Islet of Langerhans (tissue), 1 donor: ENCODE results near the gene BMPR1A.

ENCODE experiments used
- FAIRE-seq: peaks from one replicate; lab custom pipeline; 2011; peaks lifted over from hg19 to GRCh38; lab: Jason Lieb, UNC

The BMPR1A gene

DNA sequence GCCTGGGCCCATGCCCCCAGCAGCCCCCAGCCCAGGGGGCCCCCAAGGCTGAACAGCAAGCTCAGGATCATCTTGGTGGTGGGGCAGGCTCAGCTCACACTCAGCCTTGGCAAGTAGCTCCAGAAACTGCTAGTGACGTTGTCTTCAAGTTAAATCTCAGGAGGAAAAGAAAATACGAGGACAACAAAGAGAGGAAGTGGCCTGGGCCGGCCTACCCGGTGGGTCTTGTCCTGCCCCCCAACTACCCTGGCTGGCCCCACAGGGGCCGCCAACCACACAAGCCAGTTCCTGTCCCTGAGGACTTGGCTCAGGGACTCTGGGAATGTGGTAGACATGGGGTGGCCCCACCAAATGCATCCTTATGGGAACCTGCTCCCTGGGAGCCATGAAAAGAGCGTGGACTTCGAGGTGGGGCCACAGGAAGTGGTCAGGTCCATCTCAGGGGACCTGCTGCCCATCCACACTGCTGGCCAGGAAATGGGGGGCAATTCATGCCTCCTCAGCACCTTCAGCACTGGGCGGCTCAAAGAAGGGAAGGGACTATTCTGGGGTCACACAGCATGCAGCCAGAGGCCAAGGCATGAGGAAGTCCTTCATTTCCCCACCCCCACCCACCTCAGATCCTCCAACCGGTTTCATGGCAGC is 201.2 kb downstream of the BMPR1A start, which contains the start of gene MMRN2:
MMRN2 (minus strand) TSS at position 145 of the 645 bp plus-strand sequence; CDS start at position 71, 74 bp downstream.
- FAIRE-seq, result no peak

DNA sequence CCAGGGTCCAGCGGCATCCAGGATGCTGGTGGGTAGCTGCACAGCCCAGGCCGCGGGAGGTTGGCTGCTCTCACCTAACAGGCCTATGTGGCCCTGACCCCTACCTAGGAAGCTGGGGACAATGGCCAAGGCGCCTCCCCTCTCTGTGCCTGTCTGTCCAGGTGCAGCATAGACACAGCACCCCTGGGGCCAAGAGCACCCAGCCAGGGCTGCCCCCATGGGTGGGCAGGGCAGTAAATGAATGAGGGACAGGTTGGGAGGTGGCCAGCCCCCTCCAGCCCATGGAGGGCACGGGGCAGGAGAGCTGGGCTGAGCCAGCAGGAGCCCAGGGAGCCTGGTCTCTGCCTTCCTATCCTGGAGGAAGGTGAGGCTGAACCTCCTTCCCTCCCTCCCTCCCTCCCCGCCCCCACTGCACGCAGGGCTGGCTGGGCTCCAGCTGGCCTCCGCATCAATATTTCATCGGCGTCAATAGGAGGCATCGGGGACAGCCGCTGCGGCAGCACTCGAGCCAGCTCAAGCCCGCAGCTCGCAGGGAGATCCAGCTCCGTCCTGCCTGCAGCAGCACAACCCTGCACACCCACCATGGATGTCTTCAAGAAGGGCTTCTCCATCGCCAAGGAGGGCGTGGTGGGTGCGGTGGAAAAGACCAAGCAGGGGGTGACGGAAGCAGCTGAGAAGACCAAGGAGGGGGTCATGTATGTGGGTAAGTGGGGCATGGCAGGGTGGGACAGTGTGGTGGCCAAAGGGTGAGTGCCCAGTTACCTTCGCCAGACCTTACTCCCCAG is 201.9 kb downstream of the BMPR1A start, which contains the start of gene SNCG:
SNCG (plus strand) TSS at position 484 of the 785 bp plus-strand sequence; CDS start at position 583, 99 bp downstream.
- no peak for FAIRE-seq

DNA sequence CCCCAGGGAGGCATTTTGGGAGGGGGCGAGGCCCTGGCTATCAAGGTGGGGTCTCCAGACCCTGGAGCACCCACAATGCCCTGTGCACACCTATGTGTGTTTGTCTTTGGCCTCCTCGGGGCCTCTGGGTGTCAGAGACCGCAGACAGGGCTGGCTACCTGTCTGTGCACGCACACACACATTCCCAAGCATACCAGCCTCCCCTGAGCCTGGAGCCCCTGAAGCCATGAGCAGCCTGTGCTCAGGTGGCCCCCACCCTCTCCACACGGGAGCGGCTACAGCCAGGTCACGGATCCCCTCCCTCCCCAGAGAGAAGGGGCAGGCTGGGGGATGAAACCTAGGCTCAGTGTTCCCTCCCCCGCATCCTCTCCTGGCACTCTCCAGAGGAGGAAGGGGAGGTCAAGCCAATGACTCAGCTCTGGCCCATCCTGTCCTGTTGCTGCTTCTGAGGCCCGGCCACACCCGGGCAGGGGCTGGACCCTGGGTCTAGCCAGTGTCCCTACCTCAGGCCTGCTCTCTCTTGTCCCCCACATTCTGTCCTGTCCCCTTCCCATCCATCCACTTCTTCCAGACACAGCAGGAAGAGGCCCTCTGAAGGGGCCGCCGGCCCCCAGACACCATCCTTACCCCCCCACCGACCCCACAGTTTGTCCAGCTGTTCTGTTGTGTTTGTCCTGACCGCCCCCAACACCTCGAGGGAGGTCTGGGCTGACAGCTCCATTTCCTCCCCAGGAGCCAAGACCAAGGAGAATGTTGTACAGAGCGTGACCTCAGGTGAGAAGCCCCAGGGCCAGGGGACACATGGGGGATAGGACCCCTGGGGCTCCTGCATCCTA is 202.7 kb downstream of the BMPR1A start:
- no peak for FAIRE-seq

DNA sequence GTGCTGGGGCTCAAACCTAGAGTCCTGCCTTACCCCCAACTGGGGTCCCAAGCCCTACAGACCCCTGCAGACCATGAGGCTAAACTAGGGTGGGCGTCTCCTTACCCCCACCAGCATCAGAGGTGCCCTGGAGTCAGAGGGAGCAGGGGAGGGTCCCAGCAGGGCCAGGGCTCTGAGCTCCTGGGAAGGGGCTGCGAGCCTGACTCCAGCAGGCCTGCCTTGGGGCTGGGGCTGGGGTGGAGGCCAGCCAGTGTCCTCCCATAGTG is 203.3 kb downstream of the BMPR1A start:
- FAIRE-seq, result no peak

DNA sequence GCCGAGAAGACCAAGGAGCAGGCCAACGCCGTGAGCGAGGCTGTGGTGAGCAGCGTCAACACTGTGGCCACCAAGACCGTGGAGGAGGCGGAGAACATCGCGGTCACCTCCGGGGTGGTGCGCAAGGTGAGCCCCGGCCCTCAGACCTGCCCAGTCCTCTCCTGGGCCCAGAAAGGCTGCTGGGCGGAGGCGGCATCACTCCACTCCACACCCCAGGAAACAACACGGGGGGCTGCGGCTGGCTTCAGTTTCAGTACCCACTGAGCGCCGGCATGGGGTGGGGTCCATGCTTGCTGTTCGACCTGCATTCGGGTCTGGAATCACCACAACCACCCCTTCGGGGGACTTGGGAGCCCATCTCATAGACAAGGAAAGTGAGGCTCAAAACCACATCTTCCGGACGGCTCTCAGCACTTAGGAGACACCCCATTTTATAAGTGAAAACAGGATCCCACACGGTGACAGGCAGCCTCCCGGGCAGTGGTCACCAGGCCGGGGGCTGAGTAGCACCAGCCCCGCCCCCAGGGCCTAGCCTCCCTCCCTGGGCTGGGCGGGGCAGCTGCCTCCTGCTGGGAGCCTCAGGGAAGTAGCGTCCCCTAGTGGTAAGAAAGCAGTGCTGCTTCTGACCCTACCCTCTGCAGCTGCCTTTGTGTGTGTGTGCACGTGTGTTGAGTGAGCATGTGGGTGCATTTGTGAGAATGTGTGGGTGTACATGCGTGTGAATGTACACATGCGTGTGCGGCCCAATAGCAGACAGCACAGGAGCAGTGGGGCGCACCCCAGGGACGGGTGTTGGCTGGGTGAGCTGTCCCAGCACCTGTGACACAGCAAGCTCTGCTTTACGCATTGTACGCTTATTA is 203.8 kb downstream of the BMPR1A start:
- no peak for FAIRE-seq

DNA sequence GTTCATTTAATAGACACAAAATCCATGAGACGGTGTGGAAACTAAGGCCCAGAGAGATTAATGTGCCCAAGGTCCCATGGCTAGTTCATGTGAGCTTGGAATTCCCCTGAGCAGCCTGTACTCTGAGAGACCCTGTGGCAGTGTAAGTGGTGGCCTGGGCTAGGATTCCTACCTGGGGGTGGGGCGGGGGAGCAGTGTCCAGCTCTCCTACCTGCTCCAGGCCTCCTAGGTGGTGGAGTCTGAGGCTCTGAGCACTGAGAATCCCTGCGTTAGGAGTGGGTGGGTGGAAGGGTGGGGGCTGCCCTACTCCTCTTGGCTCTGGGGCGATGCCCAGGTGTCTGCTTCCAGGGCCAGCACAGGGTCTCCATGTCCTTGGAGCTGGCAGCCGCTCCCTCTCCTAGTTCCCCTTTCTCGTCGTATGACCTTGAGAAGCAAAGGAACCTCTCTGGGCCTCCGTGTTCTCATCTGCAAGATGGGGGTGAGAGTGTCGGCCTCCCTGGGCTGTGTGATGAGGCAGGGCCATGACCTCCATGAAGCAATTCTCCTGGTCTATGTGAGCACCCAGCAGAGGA is 204.5 kb downstream of the BMPR1A start:
- no peak for FAIRE-seq

DNA sequence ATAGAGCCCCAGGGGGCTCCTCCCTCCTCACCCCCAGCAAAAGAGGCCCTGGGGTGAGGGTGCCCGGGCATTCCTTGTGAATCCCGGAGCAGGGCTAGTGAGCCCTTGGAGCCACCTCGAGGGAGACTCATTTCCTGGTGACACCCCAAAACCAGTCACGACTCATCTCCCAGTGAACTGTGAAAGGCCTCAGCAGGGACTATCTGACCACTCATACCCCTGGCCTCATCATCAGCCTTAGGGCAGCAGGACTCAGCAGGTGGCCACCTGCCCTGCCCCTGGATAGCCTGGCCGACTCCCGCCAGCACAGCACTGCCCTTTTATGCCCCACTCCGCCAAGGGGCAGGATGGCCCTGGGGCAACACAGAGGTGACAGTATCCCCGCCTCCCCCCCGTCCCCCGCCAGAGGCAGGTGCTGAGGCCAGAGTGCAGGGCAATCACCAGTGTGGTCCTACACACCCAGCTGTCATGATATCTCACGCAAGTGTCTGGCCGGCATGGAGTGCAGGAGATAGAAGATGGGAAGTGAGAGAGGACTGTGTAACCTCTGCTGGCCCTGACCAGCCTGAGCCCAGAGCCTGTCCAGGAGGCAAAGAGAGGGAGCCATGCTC is 205.2 kb downstream of the BMPR1A start:
- FAIRE-seq, result no peak

DNA sequence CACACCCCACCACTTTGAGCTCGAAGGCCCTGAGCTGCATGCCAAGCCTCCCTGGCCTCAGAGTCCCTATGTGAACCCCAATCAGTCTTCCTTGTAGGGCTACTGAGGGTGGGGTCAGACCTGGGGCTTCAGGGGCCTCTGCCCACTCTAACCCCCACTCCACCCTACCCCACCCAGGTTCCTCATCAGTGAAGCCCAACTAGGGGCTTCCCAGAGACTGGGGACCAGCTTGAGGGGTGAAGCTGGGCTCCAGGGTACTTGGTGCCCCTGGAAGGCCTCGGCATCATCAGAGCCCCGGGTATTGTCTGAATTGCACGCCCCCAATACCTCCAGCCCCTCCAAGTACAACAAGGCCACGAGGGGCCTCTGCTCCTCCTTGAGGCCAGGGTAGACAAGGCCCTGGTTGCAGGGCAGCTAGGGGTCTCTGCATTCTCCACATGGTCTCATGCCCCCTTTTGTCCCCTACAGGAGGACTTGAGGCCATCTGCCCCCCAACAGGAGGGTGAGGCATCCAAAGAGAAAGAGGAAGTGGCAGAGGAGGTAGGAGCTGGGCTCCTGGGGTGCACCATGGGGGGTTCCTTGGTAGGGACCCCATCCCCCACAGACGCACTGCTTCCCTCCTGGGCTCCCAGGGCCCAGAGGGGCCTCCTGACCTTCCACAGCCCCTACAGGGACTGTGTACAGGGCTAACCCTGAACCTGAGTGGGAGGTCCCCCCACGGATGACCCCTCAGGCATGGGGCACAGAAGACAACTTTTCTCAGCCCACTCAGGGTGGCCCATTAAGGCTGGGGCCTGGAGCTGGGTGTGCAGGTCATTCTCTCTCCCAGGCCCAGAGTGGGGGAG is 205.9 kb downstream of the BMPR1A start:
- FAIRE-seq, result no peak

DNA sequence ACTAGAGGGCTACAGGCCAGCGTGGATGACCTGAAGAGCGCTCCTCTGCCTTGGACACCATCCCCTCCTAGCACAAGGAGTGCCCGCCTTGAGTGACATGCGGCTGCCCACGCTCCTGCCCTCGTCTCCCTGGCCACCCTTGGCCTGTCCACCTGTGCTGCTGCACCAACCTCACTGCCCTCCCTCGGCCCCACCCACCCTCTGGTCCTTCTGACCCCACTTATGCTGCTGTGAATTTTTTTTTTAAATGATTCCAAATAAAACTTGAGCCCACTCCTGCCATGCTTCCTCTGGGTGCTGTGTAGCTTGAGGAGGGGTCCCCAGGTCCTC is 206.5 kb downstream of the BMPR1A start:
- FAIRE-seq, result no peak

DNA sequence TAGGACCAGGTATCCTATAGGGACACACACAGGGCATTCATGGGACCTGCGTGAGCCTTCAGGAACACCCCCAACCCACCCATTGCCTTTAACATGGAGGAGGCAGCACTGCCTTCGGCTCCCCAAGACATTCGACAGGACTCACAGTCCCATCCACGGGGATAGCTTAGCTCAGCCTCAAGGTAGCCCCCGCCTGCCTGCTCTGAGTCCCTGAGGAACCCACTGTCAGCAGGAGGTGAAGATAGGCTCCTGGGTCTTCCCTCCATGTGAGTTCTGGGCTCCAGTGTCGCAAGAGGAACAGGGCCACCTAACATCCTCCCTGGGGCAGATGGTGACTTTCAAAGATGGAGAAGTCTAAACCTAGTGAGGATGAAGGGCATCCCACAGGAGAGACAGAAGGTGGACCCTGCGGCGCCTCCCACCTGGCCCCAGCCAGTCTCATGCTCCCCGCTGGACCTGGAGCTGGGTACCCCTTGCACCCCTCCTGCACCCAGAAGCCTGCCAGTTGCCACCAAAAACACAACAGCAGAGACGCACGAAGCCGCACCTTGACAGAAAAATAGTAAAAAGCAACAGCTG is 207.0 kb downstream of the BMPR1A start:
- FAIRE-seq, result no peak

DNA sequence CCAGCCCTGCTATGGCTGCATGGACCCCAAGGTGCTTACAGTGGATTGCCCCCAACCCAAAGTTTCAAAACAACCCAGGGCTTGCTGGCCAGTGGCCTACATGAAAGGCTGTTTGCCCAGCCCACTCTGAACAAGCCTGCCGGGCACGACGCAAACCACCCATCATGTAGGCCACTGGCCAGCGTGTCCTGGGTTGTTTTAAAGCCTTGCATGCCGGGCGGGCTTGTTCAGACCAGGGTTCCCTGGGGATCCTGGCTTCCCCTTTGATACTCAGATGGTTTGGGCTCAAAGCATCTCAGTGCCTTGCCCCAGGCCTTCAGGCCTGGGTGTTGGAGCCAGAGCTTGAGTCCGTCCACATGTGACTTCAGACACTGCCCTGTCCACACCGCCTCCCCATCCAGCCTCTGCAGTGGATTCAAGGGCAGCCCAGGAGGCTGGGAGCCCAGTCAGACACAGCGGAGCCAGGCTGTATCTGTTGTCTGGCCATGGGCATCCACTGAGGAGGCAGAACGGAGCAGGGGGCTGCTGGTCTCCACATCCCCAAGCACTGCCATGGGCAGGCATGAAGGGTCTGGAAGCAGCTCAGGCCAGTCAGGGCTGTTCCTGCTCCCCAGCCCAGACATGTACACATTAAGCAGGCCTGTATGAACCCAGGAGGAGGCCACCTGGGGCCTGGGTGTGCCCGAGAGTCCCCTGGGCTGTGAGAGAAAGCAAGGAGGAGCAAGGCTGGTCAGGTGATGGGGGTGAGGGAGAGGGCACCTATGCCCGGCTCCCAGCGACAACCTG is 207.8 kb downstream of the BMPR1A start:
- FAIRE-seq, result no peak

DNA sequence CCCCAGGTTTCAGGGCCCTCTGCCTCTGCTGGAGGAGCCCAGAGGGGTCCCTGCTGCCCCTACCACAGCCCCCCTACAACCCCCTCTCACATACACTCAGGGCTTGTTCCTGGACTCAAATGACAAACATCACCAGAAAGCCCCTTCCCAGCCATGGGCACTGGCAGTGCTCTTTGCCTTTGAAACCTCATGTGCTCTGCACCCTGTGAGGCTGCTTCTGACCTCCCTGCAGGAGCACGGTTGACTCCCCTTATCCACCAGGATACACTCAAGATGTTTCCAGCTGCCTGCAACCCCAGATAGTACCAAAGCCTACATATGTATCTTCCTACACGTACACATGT is 208.4 kb downstream of the BMPR1A start:
- FAIRE-seq, result no peak

DNA sequence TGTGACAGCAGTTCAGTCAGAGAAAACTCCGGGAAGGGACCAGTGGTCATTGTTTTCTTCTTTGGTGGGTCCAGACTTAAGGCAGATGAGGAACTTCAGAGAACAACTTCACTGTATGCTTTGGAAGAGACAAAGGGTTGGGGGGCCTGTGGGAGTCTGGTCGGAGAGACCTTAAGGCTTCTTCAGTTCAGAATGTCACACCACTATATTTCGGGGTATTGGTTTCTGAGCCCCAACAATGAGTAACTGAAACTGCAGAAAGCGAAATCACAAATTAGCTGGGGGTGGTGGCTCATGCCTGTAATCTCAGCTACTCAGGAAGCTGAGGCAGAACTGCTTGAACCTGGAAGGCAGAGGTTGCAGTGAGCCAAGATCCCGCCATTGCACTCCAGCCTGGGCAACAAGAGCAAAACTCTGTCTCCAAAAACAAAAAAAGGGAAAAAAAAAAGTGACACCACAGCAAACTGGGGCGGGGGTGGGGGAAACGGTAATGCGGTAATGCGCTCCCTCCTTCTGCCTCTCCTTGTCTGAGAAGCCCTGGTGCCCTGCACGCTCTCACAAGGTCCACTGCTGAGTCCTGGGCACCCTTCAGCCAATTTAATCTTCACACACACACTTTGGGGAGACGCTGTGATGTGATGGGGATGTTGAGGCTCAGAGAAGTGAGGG is 209.7 kb downstream of the BMPR1A start:
- no peak for FAIRE-seq

DNA sequence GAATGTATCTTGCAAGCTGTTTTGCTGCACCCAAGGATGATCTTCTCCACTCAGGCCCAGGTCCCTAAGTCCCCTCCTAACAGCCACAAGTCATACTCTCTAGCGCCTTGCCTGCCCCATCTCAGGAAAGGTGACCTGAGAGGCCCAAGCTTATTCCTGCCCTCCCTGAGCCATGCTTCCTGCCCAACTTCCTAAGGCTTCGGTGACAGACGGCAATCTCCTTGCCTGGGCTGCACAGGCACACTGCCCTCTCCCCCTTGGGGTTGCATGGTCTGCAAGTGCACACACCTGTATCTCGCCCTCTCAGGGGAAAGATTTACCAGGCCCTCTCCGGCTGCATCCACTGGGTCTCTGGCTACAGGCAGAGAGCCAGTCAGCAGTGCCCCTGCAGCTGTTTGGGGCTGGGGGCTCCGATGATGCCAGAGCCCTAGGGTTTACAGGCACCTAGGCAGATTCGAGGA is 211.1 kb downstream of the BMPR1A start:
- no peak for FAIRE-seq

DNA sequence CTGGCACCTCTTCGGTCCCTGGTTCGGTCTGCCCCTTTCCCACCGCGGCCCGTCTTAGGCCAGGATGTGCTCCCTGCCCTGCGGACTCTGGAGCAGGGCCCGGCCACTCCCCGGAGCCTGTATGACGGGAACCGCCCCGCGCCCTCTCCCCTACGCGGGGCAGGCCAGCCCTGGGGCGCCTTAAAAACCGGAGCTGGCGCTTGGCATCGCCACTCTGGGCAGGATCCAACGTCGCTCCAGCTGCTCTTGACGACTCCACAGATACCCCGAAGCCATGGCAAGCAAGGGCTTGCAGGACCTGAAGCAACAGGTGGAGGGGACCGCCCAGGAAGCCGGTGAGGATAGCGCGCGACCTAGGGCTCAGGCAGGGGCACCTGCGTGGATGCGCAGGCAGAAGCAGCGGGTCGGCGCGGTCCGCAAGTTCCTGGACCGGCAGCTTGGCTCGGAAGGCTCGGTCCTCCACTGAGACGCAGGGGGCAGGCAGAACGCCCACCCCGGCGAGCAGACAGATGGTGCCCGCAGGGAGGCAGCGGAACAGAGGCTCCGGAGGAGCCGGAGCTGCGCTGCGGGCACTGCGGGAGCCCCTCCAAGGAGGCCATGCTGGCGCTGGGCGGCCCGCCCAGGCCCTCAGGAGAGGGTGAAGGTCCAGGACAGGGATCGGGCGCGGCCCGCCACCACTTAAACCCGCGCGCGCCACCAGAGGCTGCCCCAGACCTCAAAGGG is 212.0 kb downstream of the BMPR1A start, which contains the start of gene ADIRF:
ADIRF (plus strand) TSS at position 212 of the 723 bp plus-strand sequence; CDS start at position 275, 63 bp downstream.
- no peak for FAIRE-seq

DNA sequence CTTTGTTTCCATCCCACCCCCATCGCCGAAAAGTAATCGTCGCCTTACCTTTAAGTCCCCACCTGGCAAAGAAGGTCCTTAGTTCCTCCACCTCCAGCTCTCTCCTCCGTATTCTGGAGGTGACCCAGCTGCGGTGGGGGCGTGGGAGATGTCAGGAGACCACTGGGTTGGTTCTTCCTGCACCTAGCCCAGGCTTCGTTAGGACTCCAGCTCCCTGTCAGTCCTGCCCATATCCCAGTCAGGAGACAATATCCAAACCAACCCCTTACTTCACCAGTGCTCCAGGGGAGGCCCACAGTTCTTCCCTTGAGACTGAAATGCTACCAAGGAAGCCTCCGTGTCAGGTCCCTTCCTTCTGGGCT is 212.6 kb downstream of the BMPR1A start:
- no peak for FAIRE-seq

DNA sequence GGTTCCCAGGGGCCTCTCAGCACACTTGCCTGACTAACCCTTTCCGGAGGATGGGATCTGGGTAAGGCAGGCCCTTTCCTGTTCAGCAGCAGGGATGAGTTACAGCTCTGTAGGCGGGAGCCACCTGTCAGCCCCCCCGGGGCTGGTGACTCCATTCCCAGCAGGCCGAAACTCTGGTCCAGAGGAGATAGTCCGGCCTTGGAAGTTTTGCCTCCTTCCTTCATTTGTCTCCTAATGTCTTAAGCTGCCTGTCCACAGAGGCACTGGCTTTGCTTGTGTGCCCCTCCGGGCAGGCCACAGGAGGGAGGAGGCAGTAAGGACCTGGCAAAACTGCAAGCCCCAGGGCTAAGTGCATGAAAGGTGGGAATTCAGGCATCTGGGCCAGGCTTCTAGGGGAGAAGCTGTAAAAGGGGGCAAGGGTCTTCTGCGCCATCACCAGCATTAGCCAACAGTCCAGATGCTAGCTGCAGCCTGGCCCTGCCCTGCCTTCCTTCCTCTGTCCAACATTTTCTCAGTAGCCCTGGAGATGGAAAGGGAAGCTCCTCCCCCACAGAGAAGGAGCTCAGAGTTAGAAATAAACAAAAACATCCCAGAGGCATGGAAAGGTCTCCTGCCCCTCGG is 213.1 kb downstream of the BMPR1A start:
- FAIRE-seq, result no peak
